Ishikawa (cell line): ENCODE data around the gene IKZF3.

Experiments used
- CEBPB ChIP-seq: IDR thresholded peaks from 2 replicates; pipeline ENCODE4 v1.6.1; 2012
- CREB1 ChIP-seq: IDR thresholded peaks from 2 replicates; pipeline ENCODE4 v1.6.1; 2012; ENCODE audit warnings: low read depth
- EGR1 ChIP-seq: IDR thresholded peaks from 2 replicates; pipeline ENCODE4 v1.6.1; 2012
- EP300 ChIP-seq: IDR thresholded peaks from 2 replicates; pipeline ENCODE4 v1.6.1; 2012; ENCODE audit warnings: borderline replicate concordance
- FOXM1 ChIP-seq: IDR thresholded peaks from 2 replicates; pipeline ENCODE4 v1.6.1; 2012; ENCODE audit warnings: low read depth, borderline replicate concordance
- NFIC ChIP-seq: IDR thresholded peaks from 2 replicates; pipeline ENCODE4 v1.6.1; 2012
- RAD21 ChIP-seq: IDR thresholded peaks from 2 replicates; pipeline ENCODE4 v1.6.1; 2012; ENCODE audit warnings: low read depth
- TAF1 ChIP-seq: IDR thresholded peaks from 2 replicates; pipeline ENCODE4 v1.6.1; 2012; ENCODE audit warnings: low read depth, mild to moderate bottlenecking
- TCF12 ChIP-seq: IDR thresholded peaks from 2 replicates; pipeline ENCODE4 v1.6.1; 2012; ENCODE audit warnings: low read depth
- TEAD4 ChIP-seq: IDR thresholded peaks from 2 replicates; pipeline ENCODE4 v1.6.1; 2012
- YY1 ChIP-seq: IDR thresholded peaks from 2 replicates; pipeline ENCODE4 v1.6.1; 2012; ENCODE audit warnings: low read depth
- ZBTB7A ChIP-seq: IDR thresholded peaks from 2 replicates; pipeline ENCODE4 v1.6.1; 2012; ENCODE audit warnings: low read depth
- TF ChIP-seq, protein P1 (sequence below): IDR thresholded peaks from 2 replicates; pipeline ENCODE4 v1.6.1; 2012; ENCODE audit warnings: low read depth, mild to moderate bottlenecking
- TF ChIP-seq, protein P2 (sequence below): IDR thresholded peaks from 2 replicates; pipeline ENCODE4 v1.6.1; 2012
- TF ChIP-seq, protein P3 (sequence below): IDR thresholded peaks from 2 replicates; pipeline ENCODE4 v1.6.1; 2012

The IKZF3 gene

DNA sequence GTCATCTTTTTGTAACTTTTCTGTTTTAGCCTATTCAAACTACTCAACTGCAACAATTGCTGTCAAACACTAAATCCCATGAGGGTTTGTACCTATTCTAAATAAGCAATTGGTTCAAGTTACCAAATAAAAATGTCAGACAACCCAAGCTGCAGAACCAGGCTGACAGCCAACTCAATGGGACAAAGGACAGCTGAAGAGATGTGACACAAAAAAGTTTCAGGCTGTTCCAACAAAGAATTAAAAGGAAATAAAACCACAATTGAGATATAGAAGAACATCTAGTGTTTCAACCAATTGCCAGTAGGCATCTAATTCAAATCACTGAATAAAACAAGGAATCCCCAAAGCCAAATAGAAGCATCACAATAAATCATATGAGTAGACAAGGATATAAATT, 77.1 kb downstream of the IKZF3 start:
- TF ChIP-seq, protein P1, sequence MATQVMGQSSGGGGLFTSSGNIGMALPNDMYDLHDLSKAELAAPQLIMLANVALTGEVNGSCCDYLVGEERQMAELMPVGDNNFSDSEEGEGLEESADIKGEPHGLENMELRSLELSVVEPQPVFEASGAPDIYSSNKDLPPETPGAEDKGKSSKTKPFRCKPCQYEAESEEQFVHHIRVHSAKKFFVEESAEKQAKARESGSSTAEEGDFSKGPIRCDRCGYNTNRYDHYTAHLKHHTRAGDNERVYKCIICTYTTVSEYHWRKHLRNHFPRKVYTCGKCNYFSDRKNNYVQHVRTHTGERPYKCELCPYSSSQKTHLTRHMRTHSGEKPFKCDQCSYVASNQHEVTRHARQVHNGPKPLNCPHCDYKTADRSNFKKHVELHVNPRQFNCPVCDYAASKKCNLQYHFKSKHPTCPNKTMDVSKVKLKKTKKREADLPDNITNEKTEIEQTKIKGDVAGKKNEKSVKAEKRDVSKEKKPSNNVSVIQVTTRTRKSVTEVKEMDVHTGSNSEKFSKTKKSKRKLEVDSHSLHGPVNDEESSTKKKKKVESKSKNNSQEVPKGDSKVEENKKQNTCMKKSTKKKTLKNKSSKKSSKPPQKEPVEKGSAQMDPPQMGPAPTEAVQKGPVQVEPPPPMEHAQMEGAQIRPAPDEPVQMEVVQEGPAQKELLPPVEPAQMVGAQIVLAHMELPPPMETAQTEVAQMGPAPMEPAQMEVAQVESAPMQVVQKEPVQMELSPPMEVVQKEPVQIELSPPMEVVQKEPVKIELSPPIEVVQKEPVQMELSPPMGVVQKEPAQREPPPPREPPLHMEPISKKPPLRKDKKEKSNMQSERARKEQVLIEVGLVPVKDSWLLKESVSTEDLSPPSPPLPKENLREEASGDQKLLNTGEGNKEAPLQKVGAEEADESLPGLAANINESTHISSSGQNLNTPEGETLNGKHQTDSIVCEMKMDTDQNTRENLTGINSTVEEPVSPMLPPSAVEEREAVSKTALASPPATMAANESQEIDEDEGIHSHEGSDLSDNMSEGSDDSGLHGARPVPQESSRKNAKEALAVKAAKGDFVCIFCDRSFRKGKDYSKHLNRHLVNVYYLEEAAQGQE = no peak
- TF ChIP-seq TEAD4 (no peak), RAD21 (no peak), TCF12 (no peak), EGR1 (no peak), CEBPB (no peak), ZBTB7A (no peak), TAF1 (no peak), EP300 (no peak), CREB1 (no peak), FOXM1 (no peak), YY1 (no peak), NFIC (no peak)
- TF ChIP-seq, protein P2, sequence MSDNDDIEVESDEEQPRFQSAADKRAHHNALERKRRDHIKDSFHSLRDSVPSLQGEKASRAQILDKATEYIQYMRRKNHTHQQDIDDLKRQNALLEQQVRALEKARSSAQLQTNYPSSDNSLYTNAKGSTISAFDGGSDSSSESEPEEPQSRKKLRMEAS = no peak
- TF ChIP-seq, protein P3, sequence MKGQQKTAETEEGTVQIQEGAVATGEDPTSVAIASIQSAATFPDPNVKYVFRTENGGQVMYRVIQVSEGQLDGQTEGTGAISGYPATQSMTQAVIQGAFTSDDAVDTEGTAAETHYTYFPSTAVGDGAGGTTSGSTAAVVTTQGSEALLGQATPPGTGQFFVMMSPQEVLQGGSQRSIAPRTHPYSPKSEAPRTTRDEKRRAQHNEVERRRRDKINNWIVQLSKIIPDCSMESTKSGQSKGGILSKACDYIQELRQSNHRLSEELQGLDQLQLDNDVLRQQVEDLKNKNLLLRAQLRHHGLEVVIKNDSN = no peak

DNA sequence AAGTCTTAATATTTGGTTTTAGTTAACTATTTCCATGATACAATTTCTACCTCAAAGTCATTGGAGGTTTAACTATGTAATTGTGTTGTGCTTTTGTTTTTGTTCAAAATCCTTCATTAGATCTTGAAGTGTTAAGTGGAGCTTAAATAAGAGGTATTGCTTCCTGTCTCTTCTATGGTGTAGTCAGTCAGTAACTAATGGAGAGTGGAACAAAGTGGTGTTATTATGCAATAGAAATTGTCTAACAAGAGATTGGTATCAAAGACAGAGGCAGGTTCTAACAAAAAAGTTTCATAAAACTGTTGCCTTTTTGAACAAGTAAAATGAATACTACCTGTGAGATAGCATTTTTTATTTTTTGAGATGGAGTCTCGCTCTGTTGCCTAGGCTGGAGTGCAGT, 81.1 kb downstream of the IKZF3 start:
- TF ChIP-seq TEAD4 (no peak), YY1 (no peak), CREB1 (no peak), FOXM1 (no peak)
- TF ChIP-seq, protein P3 = no peak

DNA sequence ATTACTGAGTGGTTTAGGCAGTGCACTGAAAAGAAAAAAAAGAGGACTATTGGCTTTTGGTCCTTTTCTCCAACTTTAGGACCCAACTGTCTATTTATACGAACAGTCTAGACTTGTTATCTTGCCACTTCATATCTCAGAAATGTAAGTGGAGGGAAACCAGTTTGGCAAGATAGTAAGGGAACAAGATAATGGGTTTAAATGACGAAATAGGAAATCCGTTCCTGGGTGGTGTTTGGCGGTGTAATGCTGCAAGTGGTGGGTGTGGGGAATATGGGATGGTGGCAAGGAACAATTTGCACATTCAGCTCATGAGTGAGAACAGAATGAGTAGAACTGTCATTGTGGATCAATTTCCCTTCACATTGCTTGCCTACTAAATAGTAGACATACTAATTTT, 81.6 kb downstream of the IKZF3 start:
- TF ChIP-seq TCF12 (no peak), RAD21 (no peak), TAF1 (no peak), CREB1 (no peak), CEBPB (no peak), FOXM1 (no peak), NFIC (no peak)
- TF ChIP-seq, protein P2 = no peak
- TF ChIP-seq, protein P1 = no peak

DNA sequence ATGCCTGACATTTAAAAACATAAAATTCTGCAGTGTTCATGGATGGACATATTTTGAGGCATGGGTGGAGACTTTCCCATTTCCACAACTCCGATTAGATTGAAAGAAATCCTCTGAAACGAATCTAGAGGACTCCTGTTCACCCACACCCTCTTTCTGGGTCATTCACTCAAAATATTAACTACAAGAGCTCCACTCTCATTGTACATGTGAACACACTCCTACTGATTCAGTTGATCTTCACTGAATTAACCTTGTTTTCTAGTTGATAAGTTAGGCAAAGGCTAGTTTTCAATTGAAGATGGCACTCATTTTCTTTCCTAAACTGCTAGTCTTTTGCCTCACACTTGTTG, 82.3 kb downstream of the IKZF3 start:
- TF ChIP-seq NFIC (no peak), EP300 (no peak), EGR1 (no peak), TCF12 (no peak), TEAD4 (no peak)
- TF ChIP-seq, protein P2 = no peak

DNA sequence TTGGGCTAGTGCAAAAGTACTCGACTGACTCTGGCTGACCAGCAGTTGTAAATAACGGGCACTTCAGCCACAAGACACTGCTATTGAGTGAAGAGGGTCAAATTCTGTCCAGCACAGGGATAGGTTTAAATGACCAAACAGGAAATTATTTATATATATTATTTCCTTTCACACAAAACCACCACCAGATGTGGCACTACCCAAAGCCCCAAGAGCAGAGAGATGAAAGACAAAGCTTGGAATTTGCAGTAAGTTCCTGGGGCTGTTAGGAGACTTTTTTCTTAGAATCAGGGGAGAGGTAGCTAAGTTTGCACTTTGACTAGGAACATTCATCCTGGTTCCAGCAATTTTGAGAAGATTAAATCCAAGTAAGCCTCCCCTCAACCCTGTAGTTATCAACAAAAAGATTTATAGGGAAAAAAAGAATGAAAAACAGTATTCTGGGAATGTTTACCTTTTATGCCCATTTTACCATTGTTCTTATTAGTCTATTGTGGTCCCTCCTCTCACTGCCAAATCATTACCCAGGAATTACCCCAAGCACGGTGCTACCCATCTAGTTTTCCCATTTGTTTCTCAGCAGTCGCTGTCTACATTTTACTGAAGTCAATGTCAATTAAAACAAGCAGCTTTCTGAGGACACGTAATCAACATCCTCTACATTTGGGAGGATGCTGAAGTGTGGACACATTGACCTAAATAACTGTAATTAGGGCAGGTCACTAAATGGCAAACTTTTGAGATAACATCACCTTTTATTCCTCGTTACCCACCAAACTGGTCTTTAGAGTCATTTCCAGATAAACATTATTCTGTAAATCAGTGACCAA, 82.9 kb downstream of the IKZF3 start:
- TF ChIP-seq TEAD4 (no peak), RAD21 (no peak), ZBTB7A (no peak), FOXM1 (no peak), NFIC (no peak), CEBPB (no peak)

DNA sequence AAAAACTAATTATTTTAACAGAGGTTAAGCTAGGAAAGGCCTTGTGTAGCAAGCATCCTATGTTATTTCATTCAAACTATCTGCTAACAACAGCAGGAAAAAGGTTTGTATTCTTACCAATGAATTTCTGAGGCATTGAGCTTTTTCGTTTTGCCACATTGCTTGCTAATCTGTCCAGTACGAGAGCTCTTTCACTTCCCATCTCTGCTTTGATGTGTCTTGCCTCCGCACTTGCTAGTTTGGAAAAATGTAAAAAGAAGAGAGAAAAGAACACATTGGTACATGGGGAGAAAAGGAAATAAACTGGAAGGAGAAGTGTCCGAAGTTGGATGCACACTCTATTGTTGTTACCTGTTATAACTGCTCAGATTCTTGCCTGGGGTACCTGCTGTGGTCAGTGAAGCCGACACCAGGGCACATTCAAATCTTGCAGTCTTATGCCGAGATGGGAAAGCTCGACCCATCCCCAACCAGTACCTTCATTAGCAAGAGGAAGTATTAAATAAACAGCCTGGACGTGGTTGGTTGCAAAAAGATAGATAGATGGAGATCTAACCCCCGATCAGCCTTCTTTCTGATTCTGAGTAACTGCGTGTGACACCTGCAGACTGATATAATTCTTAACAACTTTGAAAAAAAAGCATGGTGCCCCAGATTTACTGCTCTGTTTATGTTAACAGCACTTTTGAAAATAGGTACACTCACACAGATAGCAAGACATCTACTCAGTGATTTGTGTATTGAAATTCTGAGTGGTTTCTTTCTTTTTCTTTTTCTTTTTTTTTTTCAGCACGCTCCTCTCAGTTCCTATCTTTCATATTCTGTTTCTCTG, 86.4 kb downstream of the IKZF3 start:
- TF ChIP-seq FOXM1 = no peak
- TF ChIP-seq, protein P1 = no peak
- TF ChIP-seq NFIC = no peak
- no peak for TF ChIP-seq TCF12
- TF ChIP-seq YY1 = no peak
- TF ChIP-seq RAD21 = no peak
